SH-SY5Y (cell line): ENCODE results near the gene SURF1.

Source experiments
- GATA2 ChIP-seq: IDR thresholded peaks from 2 replicates; pipeline ENCODE4 v1.6.1; 2011; ENCODE audit warnings: mild to moderate bottlenecking, low read depth, low read length
- GATA3 ChIP-seq: IDR thresholded peaks from 2 replicates; pipeline ENCODE4 v1.6.1; 2011; ENCODE audit warnings: low read depth, mild to moderate bottlenecking, low read length, moderate library complexity

DNA sequence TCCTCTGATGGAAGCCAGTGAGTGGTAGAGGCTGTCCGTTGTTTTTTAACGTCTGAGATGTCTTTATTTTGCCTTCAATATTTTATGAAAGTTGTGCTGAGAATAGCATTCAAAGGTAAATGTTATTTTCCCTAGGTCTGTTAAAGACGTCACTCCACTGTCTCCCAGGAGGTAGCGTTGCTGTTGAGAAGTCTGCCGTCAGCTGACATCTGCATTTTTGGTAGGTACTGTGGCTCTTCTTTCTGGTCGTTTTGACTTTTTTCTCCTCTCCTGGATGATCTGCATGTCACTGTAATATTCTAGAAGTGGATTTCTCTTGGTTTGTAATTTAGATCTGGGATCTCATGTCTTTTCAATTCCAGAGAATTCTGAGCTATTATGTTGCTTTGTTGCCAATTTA lies 46.7 kb downstream of the SURF1 start:
- TF ChIP-seq GATA3 (no peak), GATA2 (no peak)
